ENCODE results near the gene TULP4.
"Not testable (repeated sequence)": the region's sequence is repeated elsewhere in the genome, so short reads cannot be mapped to it uniquely, and the experiment has no call there.

The TULP4 gene

GRCh38 chr6:158361961-158362669 lies 49.9 kb downstream of the TULP4 start:
- DNase-seq, result no peak

- DNase-seq, result no peak
Observed at GRCh38 chr6:158366363-158366762, 54.1 kb downstream of the TULP4 start.

GRCh38 chr6:158367816-158368215 lies 55.6 kb downstream of the TULP4 start:
- no peak for DNase-seq

GRCh38 chr6:158369241-158369640 lies 57.0 kb downstream of the TULP4 start:
- no peak for DNase-seq

GRCh38 chr6:158370805-158371204 lies 58.5 kb downstream of the TULP4 start:
- no peak for DNase-seq

- no peak for DNase-seq
Observed at GRCh38 chr6:158371261-158371660, 59.0 kb downstream of the TULP4 start.

- DNase-seq, result no peak
Observed at GRCh38 chr6:158372574-158372973, 60.3 kb downstream of the TULP4 start.

GRCh38 chr6:158373214-158373613 lies 60.9 kb downstream of the TULP4 start:
- DNase-seq, result no peak

- no peak for DNase-seq
Observed at GRCh38 chr6:158374020-158374419, 61.8 kb downstream of the TULP4 start.

- no peak for DNase-seq
Observed at GRCh38 chr6:158376631-158377081, 64.4 kb downstream of the TULP4 start.

- no peak for DNase-seq
Observed at GRCh38 chr6:158377860-158378259, 65.6 kb downstream of the TULP4 start.

GRCh38 chr6:158379336-158379735 lies 67.1 kb downstream of the TULP4 start:
- DNase-seq, result no peak

GRCh38 chr6:158381214-158381613 lies 68.9 kb downstream of the TULP4 start:
- no peak for DNase-seq

GRCh38 chr6:158382491-158382890 lies 70.2 kb downstream of the TULP4 start:
- DNase-seq, result no peak

GRCh38 chr6:158383057-158383456 lies 70.8 kb downstream of the TULP4 start:
- no peak for DNase-seq

GRCh38 chr6:158383542-158383941 lies 71.3 kb downstream of the TULP4 start:
- no peak for DNase-seq

GRCh38 chr6:158384671-158385110 lies 72.4 kb downstream of the TULP4 start:
- DNase-seq, result no peak

- DNase-seq, result no peak
Observed at GRCh38 chr6:158387036-158387435, 74.8 kb downstream of the TULP4 start.

GRCh38 chr6:158387578-158387977 lies 75.3 kb downstream of the TULP4 start:
- DNase-seq, result no peak

GRCh38 chr6:158388727-158389126 lies 76.5 kb downstream of the TULP4 start:
- DNase-seq, result no peak

GRCh38 chr6:158389193-158389919 lies 77.1 kb downstream of the TULP4 start:
- DNase-seq, result no peak

- no peak for DNase-seq
Observed at GRCh38 chr6:158391276-158391675, 79.0 kb downstream of the TULP4 start.

GRCh38 chr6:158391977-158392376 lies 79.7 kb downstream of the TULP4 start:
- DNase-seq, result not testable (repeated sequence)

- no peak for DNase-seq
Observed at GRCh38 chr6:158396136-158396535, 83.9 kb downstream of the TULP4 start.

All from stimulated activated CD4-positive, alpha-beta T cell treated with anti-CD3 and anti-CD28 coated beads, Interleukin-15, amount 100 ng/mL, for 24 hours (primary cell).